HepG2 (cell line): ENCODE measurements around the gene ADAM22. TPM values are rescaled to one million over a fixed set of nuclear protein-coding genes. Genes with fewer than 3 reads are reported as not detected.

Source experiments
- DNMT3B ChIP-seq: conservative IDR thresholded peaks from 2 replicates; pipeline ENCODE4 v1.6.1; 2016; ENCODE audit warnings: missing biosample characterization, control low read depth
- SIN3B ChIP-seq: fragments of 150-350 bp; IDR thresholded peaks from 2 replicates; pipeline ENCODE4 v1.6.1; 2014; ENCODE audit warnings: low read length
- ZNF282 ChIP-seq: fragments of 450-650 bp; IDR thresholded peaks from 2 replicates; pipeline ENCODE4 v1.6.1; 2018; ENCODE audit not compliant: partially characterized antibody
- polyA plus RNA-seq, 8 experiments: library from polyadenylated mRNA; depleted of rRNA in 3 of 8; stranded (reverse) in 7 of 8; unstranded in 1 of 8; fragments of >200 nt; fragmentation: Illumina TruSeq in 4 of 8; extraction: Trizol in 4 of 8; gene quantifications; 2 replicates each; pipeline versions ENCODE4 v1.2.1 to v1.2.3, GENCODE V29; 2011 to 2016; ENCODE audit warnings: low read depth in 4 of 8, missing spikeins in 1 of 8, mixed read lengths in 1 of 8; ENCODE audit not compliant: insufficient read depth in 1 of 8
- total RNA-seq, 5 experiments: library from RNA; depleted of rRNA; stranded (reverse); fragments of >200 nt; fragmentation: Illumina TruSeq; extraction: Trizol; gene quantifications; 2 replicates each; pipeline ENCODE4 v1.2.3, GENCODE V29; 2016; ENCODE audit warnings: low read depth in 1 of 5
- TF ChIP-seq, protein P1 (sequence below), 2 experiments: sonication (generic) in 1 of 2; formaldehyde crosslinking in 1 of 2; IDR thresholded peaks; 2 replicates each; pipeline versions ENCODE4 v1.6.1 to v1.9.0; 2014 to 2022; ENCODE audit warnings: antibody characterized with exemption in 1 of 2, borderline replicate concordance in 1 of 2, inconsistent platforms in 1 of 2, low read depth in 1 of 2, missing genetic modification reagents in 1 of 2
- TF ChIP-seq, protein P2 (sequence below), 2 experiments: sonication (generic) in 1 of 2; formaldehyde crosslinking in 1 of 2; IDR thresholded peaks; 2 replicates each; pipeline versions ENCODE4 v1.4.0 to v1.6.1; 2016 to 2020; ENCODE audit warnings: borderline replicate concordance in 1 of 2, low read depth in 1 of 2, mild to moderate bottlenecking in 1 of 2, missing genetic modification reagents in 1 of 2
- TF ChIP-seq, protein P3 (sequence below): sonication (generic); formaldehyde crosslinking; IDR thresholded peaks from 2 replicates; pipeline ENCODE4 v1.4.0; 2020; ENCODE audit warnings: missing genetic modification reagents, borderline replicate concordance
- TF ChIP-seq, protein P4 (sequence below): IDR thresholded peaks from 2 replicates; pipeline ENCODE4 v1.4.0; 2020; ENCODE audit warnings: mild to moderate bottlenecking, missing genetic modification reagents

Gene ADAM22
- total and polyA plus RNA-seq, 2 of the 13 experiments (the other 11 are each of a cell fraction or from before 2014, with no cell fraction given), result 1.9 to 6.7 TPM

DNA sequence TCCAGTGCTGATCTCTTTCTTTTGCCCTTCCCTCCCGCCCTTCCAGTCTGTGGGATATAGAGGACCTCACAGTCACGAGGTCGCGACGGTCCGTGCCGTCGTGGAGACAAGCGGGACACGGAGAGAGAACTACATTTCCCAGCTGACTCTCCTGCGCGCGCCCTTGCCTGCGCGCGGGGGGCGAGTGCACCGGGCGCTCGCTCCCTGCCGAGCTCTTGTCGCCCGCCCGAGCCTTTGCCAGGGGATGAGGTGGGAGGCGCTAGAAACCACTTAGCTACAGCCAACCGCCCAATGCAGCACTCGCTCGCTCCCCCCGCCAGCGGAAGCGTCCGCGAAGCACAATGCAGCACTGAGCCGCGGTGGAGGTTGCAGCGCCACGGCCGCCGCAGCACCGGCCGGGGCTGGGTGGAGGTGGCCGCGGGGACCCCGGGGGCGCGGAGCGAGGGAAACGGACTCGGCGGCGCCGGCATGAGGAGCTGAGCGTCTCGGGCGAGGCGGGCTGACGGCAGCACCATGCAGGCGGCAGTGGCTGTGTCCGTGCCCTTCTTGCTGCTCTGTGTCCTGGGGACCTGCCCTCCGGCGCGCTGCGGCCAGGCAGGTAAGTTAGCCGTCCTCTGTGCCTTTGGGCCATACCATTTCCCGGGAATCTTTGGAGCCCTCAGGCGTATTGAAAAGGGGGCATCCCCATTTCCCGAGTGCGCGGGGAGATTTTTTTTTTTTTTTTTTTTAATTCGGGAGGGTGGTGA lies at the start of gene ADAM22 (continued):
- TF ChIP-seq, protein P1, sequence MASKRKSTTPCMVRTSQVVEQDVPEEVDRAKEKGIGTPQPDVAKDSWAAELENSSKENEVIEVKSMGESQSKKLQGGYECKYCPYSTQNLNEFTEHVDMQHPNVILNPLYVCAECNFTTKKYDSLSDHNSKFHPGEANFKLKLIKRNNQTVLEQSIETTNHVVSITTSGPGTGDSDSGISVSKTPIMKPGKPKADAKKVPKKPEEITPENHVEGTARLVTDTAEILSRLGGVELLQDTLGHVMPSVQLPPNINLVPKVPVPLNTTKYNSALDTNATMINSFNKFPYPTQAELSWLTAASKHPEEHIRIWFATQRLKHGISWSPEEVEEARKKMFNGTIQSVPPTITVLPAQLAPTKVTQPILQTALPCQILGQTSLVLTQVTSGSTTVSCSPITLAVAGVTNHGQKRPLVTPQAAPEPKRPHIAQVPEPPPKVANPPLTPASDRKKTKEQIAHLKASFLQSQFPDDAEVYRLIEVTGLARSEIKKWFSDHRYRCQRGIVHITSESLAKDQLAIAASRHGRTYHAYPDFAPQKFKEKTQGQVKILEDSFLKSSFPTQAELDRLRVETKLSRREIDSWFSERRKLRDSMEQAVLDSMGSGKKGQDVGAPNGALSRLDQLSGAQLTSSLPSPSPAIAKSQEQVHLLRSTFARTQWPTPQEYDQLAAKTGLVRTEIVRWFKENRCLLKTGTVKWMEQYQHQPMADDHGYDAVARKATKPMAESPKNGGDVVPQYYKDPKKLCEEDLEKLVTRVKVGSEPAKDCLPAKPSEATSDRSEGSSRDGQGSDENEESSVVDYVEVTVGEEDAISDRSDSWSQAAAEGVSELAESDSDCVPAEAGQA (IDR thresholded peaks at IDR 0.05; ENCODE audit: low read depth), result no peak
- TF ChIP-seq, protein P1 (CRISPR knock-in tag; IDR thresholded peaks at IDR 0.05; ENCODE audit: borderline replicate concordance), result no peak
- TF ChIP-seq, protein P2, sequence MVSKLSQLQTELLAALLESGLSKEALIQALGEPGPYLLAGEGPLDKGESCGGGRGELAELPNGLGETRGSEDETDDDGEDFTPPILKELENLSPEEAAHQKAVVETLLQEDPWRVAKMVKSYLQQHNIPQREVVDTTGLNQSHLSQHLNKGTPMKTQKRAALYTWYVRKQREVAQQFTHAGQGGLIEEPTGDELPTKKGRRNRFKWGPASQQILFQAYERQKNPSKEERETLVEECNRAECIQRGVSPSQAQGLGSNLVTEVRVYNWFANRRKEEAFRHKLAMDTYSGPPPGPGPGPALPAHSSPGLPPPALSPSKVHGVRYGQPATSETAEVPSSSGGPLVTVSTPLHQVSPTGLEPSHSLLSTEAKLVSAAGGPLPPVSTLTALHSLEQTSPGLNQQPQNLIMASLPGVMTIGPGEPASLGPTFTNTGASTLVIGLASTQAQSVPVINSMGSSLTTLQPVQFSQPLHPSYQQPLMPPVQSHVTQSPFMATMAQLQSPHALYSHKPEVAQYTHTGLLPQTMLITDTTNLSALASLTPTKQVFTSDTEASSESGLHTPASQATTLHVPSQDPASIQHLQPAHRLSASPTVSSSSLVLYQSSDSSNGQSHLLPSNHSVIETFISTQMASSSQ (IDR thresholded peaks at IDR 0.05; ENCODE audit: low read depth), result no peak
- TF ChIP-seq, protein P2 (CRISPR knock-in tag; IDR thresholded peaks at IDR 0.05; ENCODE audit: borderline replicate concordance), result no peak; the same call in 1 of the 2 replicates
- TF ChIP-seq ZNF282 (no peak), DNMT3B (CRISPR knock-in tag) (no peak), SIN3B (no peak)
- TF ChIP-seq, protein P3, sequence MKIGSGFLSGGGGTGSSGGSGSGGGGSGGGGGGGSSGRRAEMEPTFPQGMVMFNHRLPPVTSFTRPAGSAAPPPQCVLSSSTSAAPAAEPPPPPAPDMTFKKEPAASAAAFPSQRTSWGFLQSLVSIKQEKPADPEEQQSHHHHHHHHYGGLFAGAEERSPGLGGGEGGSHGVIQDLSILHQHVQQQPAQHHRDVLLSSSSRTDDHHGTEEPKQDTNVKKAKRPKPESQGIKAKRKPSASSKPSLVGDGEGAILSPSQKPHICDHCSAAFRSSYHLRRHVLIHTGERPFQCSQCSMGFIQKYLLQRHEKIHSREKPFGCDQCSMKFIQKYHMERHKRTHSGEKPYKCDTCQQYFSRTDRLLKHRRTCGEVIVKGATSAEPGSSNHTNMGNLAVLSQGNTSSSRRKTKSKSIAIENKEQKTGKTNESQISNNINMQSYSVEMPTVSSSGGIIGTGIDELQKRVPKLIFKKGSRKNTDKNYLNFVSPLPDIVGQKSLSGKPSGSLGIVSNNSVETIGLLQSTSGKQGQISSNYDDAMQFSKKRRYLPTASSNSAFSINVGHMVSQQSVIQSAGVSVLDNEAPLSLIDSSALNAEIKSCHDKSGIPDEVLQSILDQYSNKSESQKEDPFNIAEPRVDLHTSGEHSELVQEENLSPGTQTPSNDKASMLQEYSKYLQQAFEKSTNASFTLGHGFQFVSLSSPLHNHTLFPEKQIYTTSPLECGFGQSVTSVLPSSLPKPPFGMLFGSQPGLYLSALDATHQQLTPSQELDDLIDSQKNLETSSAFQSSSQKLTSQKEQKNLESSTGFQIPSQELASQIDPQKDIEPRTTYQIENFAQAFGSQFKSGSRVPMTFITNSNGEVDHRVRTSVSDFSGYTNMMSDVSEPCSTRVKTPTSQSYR, result no peak; the same call in 1 of the 2 replicates
- TF ChIP-seq, protein P4, sequence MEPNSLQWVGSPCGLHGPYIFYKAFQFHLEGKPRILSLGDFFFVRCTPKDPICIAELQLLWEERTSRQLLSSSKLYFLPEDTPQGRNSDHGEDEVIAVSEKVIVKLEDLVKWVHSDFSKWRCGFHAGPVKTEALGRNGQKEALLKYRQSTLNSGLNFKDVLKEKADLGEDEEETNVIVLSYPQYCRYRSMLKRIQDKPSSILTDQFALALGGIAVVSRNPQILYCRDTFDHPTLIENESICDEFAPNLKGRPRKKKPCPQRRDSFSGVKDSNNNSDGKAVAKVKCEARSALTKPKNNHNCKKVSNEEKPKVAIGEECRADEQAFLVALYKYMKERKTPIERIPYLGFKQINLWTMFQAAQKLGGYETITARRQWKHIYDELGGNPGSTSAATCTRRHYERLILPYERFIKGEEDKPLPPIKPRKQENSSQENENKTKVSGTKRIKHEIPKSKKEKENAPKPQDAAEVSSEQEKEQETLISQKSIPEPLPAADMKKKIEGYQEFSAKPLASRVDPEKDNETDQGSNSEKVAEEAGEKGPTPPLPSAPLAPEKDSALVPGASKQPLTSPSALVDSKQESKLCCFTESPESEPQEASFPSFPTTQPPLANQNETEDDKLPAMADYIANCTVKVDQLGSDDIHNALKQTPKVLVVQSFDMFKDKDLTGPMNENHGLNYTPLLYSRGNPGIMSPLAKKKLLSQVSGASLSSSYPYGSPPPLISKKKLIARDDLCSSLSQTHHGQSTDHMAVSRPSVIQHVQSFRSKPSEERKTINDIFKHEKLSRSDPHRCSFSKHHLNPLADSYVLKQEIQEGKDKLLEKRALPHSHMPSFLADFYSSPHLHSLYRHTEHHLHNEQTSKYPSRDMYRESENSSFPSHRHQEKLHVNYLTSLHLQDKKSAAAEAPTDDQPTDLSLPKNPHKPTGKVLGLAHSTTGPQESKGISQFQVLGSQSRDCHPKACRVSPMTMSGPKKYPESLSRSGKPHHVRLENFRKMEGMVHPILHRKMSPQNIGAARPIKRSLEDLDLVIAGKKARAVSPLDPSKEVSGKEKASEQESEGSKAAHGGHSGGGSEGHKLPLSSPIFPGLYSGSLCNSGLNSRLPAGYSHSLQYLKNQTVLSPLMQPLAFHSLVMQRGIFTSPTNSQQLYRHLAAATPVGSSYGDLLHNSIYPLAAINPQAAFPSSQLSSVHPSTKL (CRISPR knock-in tag), result peak; percentile 63
